Measurements from ENCODE around the gene PLA2G15. TPM values are rescaled to one million over a fixed set of nuclear protein-coding genes. Genes with fewer than 3 reads are reported as not detected.

PLA2G15 gene
- polyA plus RNA-seq, 3 donors from 2014 or later, result 4.8 to 10.7 (median 9.0) TPM

GRCh38 chr16:68235108-68235886 is 9.9 kb upstream of the PLA2G15 start:
- H3K27me3 Mint-ChIP-seq (ENCODE audit: low read depth in 3 of 3), result peaks cover 16 to 35% (median 34%) of the 10 kb centered on the region in 3 donors
- H3K27ac Mint-ChIP-seq, result peak overlapping the region in 1 of 6 donors; percentile 54
- H3K4me1 Mint-ChIP-seq, result peaks cover 30 to 39% of the 10 kb centered on the region in 2 donors
- no peaks in the 10 kb centered on the region for H3K9me3 Mint-ChIP-seq
- H3K36me3 Mint-ChIP-seq, result no peaks in the 10 kb centered on the region
- no peak for DNase-seq
- peak overlapping the region in 1 of 5 donors; percentile 38 for H3K4me3 Mint-ChIP-seq

- DNase-seq, result no peak
Measured at GRCh38 chr16:68235887-68236136, 9.4 kb upstream of the PLA2G15 start, which contains the start of gene ESRP2. Gene ESRP2 (minus strand): TSS chr16:68236127. CDS start chr16:68236045, 82 bp downstream.

GRCh38 chr16:68236137-68236825 is 8.9 kb upstream of the PLA2G15 start:
- Mint-ChIP-seq H3K36me3 (no peaks in the 10 kb centered on the region), H3K4me1 (peaks cover 30 to 39% of the 10 kb centered on the region in 2 donors), H3K27me3 (ENCODE audit: low read depth in 3 of 3) (peaks cover 14 to 31% (median 30%) of the 10 kb centered on the region in 3 donors), H3K9me3 (no peaks in the 10 kb centered on the region), H3K27ac (peak overlapping the region in 4 of 6 donors; percentile 51 to 72 (median 70)), H3K4me3 (peak overlapping the region; percentile 92 to 97 (median 96))
- DNase-seq, result peak; percentile 22 to 35 (median 28)

More at GRCh38 chr16:68235887-68236136, 9.4 kb upstream of the PLA2G15 start, which contains the start of gene ESRP2:
- Mint-ChIP-seq H3K9me3 (no peaks in the 10 kb centered on the region), H3K4me1 (peaks cover 30 to 39% of the 10 kb centered on the region in 2 donors), H3K27ac (peak within 1 kb of the TSS in 5 of 6 donors; percentile 7 to 72 (median 68)), H3K4me3 (peak within 1 kb of the TSS; percentile 92 to 97 (median 96)), H3K27me3 (ENCODE audit: low read depth in 3 of 3) (peaks cover 15 to 32% (median 30%) of the 10 kb centered on the region in 3 donors), H3K36me3 (no peaks in the 10 kb centered on the region)

GRCh38 chr16:68236826-68237242 is 8.3 kb upstream of the PLA2G15 start:
- peaks cover 30 to 39% of the 10 kb centered on the region in 2 donors for H3K4me1 Mint-ChIP-seq
- no peaks in the 10 kb centered on the region for H3K9me3 Mint-ChIP-seq
- H3K36me3 Mint-ChIP-seq, result no peaks in the 10 kb centered on the region
- peak overlapping the region in 5 of 6 donors; percentile 7 to 72 (median 68) for H3K27ac Mint-ChIP-seq
- peaks cover 10 to 30% (median 26%) of the 10 kb centered on the region in 3 donors for H3K27me3 Mint-ChIP-seq (ENCODE audit: low read depth in 3 of 3)
- DNase-seq, result peak in 2 of 3 donors; percentile 26 to 31
- H3K4me3 Mint-ChIP-seq, result peak overlapping the region; percentile 92 to 97 (median 96)

- Mint-ChIP-seq H3K36me3 (no peaks in the 10 kb centered on the region), H3K27me3 (ENCODE audit: low read depth in 3 of 3) (peaks cover 10 to 29% (median 23%) of the 10 kb centered on the region in 3 donors), H3K4me1 (peaks cover 30 to 39% of the 10 kb centered on the region in 2 donors), H3K9me3 (no peaks in the 10 kb centered on the region), H3K4me3 (peak overlapping the region; percentile 92 to 97 (median 96)), H3K27ac (peak overlapping the region; percentile 68 to 89 (median 78))
- peak; percentile 78 to 81 (median 78) for DNase-seq
Measured at GRCh38 chr16:68237243-68238028, 7.7 kb upstream of the PLA2G15 start.

GRCh38 chr16:68238029-68238345 is 7.2 kb upstream of the PLA2G15 start:
- peaks cover 30 to 39% of the 10 kb centered on the region in 2 donors for H3K4me1 Mint-ChIP-seq
- no peak for DNase-seq
- peaks cover 10 to 25% (median 23%) of the 10 kb centered on the region in 3 donors for H3K27me3 Mint-ChIP-seq (ENCODE audit: low read depth in 3 of 3)
- H3K4me3 Mint-ChIP-seq, result peak overlapping the region; percentile 92 to 97 (median 96)
- no peaks in the 10 kb centered on the region for H3K9me3 Mint-ChIP-seq
- no peaks in the 10 kb centered on the region for H3K36me3 Mint-ChIP-seq
- H3K27ac Mint-ChIP-seq, result peak overlapping the region; percentile 36 to 89 (median 78)

GRCh38 chr16:68242085-68242484 is 3.1 kb upstream of the PLA2G15 start:
- peaks cover 11 to 17% (median 16%) of the 10 kb centered on the region in 3 donors for H3K27me3 Mint-ChIP-seq (ENCODE audit: low read depth in 3 of 3)
- no peaks in the 10 kb centered on the region for H3K9me3 Mint-ChIP-seq
- no peak for DNase-seq
- H3K36me3 Mint-ChIP-seq, result no peaks in the 10 kb centered on the region
- H3K4me1 Mint-ChIP-seq, result peaks cover 33% of the 10 kb centered on the region in 2 donors
- no peak overlapping the region for H3K27ac Mint-ChIP-seq
- H3K4me3 Mint-ChIP-seq, result peak overlapping the region in 1 of 5 donors; percentile 32

- Mint-ChIP-seq H3K36me3 (no peaks in the 10 kb centered on the region), H3K4me3 (peak overlapping the region; percentile 23 to 99 (median 97)), H3K9me3 (no peaks in the 10 kb centered on the region), H3K27me3 (ENCODE audit: low read depth in 3 of 3) (peaks cover 4 to 11% (median 8%) of the 10 kb centered on the region in 3 donors), H3K27ac (no peak overlapping the region), H3K4me1 (peaks cover 25 to 31% of the 10 kb centered on the region in 2 donors)
- DNase-seq, result no peak
Measured at GRCh38 chr16:68242926-68243858, 2.0 kb upstream of the PLA2G15 start.

GRCh38 chr16:68244481-68244902 is 681 bp upstream of the PLA2G15 start:
- Mint-ChIP-seq H3K4me3 (peak overlapping the region; percentile 97 to 99 (median 99)), H3K9me3 (no peaks in the 10 kb centered on the region), H3K4me1 (peaks cover 19 to 24% of the 10 kb centered on the region in 2 donors), H3K27ac (peak overlapping the region in 4 of 6 donors; percentile 35 to 91 (median 74)), H3K27me3 (ENCODE audit: low read depth in 3 of 3) (peaks cover 4 to 11% (median 8%) of the 10 kb centered on the region in 3 donors), H3K36me3 (no peaks in the 10 kb centered on the region)
- DNase-seq, result no peak

- Mint-ChIP-seq H3K27ac (no peak overlapping the region), H3K4me3 (peak overlapping the region; percentile 97 to 99 (median 99)), H3K36me3 (peaks cover 0 to 5% (median 4%) of the 10 kb centered on the region in 3 donors), H3K27me3 (ENCODE audit: low read depth in 3 of 3) (peaks cover 4 to 11% (median 8%) of the 10 kb centered on the region in 3 donors), H3K9me3 (no peaks in the 10 kb centered on the region), H3K4me1 (peaks cover 19 to 21% of the 10 kb centered on the region in 2 donors)
- DNase-seq, result no peak
Measured at GRCh38 chr16:68246121-68246520, 948 bp downstream of the PLA2G15 start.

GRCh38 chr16:68246666-68247065 is 1.5 kb downstream of the PLA2G15 start:
- Mint-ChIP-seq H3K27me3 (ENCODE audit: low read depth in 3 of 3) (peaks cover 4 to 11% (median 8%) of the 10 kb centered on the region in 3 donors), H3K36me3 (peaks cover under 1 to 7% (median 4%) of the 10 kb centered on the region in 3 donors), H3K9me3 (no peaks in the 10 kb centered on the region), H3K4me1 (peaks cover 19 to 21% of the 10 kb centered on the region in 2 donors), H3K4me3 (peak overlapping the region in 4 of 5 donors; percentile 17 to 99 (median 98)), H3K27ac (peak overlapping the region in 1 of 6 donors; percentile 34)
- no peak for DNase-seq

GRCh38 chr16:68247400-68247799 is 2.2 kb downstream of the PLA2G15 start:
- Mint-ChIP-seq H3K4me3 (peak overlapping the region in 1 of 5 donors; percentile 30), H3K27ac (no peak overlapping the region), H3K9me3 (no peaks in the 10 kb centered on the region), H3K36me3 (peaks cover 4 to 12% (median 4%) of the 10 kb centered on the region in 3 donors), H3K27me3 (ENCODE audit: low read depth in 3 of 3) (peaks cover 4 to 12% (median 8%) of the 10 kb centered on the region in 3 donors), H3K4me1 (peaks cover 19 to 21% of the 10 kb centered on the region in 2 donors)
- DNase-seq, result no peak

All from immature natural killer cell (primary cell).